GM18498 (cell line): Measurements from ENCODE around the gene ACTR2.

ENCODE experiments used
- ATAC-seq: cut with Tn5 transposase; IDR thresholded peaks from one replicate; pipeline ENCODE4 v1.9.1; 2021; ENCODE audit warnings: mild to moderate bottlenecking, moderate library complexity; ENCODE audit not compliant: unreplicated experiment

The ACTR2 gene

DNA sequence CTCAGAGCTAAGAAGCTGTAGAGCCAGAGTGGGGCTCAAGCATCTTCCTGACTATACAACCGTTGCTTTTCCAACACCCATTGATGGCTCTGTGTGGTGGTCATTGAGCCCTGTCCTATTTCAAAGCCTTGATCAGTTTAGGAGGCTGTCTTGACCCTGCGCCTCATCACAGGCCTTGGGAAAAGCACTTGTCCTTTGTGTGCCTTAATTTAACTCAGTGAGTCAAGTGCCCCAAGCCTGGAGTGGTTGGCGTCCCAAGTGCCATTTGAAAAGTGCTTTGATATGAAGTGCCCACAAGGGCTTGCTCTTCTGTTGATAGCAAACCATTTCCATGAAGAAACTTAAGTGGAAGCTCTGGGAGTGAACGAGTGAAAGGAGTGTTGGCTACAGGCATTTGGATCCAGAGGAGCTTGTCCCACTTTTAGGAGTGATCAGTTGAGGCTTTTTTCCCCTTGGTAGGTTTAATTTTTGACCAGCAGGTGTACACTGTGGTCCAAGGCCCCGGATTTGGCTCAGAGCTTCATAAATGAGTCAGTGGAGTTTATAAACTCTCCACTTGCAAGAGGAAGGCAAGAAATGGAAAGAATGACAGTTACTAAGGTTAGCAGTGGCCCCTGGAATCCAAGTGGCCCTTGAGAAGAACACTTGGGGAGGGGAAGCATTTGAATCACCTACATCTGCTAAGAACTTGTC is 50.3 kb downstream of the ACTR2 start:
- no peak for ATAC-seq

DNA sequence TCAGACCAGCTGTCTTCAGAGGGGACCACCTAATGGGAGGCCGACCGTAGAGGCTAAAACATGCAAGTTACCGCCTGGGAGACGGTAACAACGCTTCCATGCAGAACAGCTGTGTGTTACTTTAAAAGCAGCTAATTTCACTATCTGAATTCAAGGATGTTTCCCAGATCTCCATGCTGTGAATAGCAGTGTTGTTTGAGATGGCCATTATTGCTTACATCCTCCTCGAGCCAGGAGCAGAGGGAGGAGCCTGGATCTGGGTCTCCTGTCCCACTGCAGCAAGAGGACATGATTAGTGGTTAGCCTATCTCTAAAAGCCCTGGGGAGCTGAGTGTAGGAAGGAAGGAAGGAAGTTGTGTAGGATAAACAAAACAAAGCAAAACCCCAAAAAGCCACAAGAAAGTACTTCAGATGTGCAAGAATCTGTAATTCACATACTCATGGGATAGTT is 50.9 kb downstream of the ACTR2 start:
- ATAC-seq = no peak

DNA sequence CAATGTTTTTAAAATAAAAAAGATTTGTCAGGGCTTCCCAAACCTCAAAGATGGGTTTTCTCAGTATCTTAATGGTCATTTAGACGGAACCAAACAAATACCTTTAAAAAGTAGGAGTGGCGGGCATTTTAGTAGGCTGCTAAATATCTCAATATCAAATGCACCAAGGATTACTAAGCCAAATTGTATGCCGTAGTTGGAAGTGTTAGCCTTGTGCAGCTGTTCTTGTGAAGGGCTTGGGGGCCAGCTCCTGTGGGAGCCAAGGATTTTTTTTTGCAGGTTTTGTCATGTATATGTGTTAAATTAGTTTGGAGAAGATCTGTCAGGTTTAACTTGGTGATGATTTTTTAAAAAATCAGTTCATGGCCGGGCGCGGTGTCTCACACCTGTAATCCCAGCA is 52.1 kb downstream of the ACTR2 start:
- no peak for ATAC-seq

DNA sequence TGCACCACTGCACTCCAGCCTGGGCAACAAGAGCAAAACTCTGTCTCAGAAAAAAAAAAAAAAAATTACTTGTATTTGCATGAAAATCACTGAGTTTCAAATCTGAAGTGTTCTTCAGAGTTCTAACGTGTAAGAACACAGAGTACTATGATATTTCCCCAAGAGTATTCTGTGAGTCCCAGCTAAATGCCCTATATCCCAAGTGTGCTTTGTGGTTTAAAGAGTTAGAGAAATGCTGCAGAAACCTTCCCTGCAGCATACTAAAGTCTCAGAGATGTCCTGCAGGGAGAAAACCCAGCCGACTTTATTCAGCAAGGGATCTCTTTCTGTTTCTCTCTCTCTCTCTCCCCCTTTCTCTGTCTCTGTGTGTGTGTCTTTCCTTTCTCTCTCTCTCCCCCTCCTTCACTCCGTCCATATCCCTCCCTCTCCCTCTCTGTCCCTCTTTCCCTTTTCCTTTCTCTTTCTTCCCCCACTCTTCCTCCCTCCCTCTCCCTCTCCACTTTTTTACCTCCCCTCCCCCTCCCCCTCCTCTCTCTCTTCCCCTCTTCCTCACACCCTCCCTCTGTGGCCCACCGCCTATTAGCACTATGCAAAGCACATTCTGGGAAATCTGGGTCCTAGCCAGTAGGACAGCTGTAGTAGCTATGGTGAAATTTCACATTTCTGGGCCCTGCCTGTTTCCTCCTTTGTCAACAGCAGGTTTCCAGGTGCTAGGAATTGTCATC is 54.2 kb downstream of the ACTR2 start:
- ATAC-seq = no peak

DNA sequence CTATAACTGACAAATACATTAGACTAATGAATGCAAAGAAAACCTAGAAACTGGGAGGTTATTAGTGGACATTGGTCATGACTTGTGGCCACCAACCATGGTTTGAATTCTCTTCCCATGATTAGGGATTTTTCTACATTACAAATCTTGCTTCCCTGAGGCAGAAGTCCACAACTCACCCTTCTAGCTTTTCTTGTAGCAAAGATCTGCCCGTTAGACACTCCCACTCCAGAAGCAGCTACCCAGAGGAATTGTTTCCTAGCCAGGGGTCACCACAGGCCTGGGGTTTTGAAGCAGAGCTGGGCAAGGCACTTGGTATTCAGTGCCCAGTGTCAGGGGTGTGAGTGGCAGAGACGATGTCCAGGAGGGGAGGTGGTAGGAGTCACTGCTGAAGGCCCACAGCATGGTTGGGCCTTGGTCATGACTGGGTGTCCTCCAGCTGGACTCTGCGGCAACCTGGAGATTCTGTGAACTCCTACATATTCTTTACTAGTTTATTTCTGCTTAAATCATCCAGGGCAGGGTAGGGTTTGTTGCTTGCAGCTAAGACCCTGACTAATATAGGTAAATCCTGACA is 54.9 kb downstream of the ACTR2 start:
- ATAC-seq = no peak

DNA sequence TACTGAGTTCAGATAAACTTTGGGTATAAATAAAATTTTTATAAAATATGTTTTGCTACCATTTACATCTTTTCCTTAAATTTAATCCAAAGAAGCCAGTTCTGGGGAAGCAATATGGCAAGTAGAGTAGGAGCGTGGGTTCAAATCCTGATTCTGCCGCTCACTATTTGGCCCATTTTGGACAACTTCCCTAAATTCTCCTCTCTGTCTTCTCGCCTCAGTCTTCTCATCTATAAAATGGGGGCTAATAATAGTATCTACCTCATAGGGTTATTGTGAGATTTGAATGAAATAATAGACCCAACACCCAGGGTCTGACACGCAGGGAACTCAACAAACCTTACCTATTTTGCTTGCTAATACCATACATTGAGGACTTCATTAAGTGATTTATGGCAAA is 59.7 kb downstream of the ACTR2 start:
- no peak for ATAC-seq

DNA sequence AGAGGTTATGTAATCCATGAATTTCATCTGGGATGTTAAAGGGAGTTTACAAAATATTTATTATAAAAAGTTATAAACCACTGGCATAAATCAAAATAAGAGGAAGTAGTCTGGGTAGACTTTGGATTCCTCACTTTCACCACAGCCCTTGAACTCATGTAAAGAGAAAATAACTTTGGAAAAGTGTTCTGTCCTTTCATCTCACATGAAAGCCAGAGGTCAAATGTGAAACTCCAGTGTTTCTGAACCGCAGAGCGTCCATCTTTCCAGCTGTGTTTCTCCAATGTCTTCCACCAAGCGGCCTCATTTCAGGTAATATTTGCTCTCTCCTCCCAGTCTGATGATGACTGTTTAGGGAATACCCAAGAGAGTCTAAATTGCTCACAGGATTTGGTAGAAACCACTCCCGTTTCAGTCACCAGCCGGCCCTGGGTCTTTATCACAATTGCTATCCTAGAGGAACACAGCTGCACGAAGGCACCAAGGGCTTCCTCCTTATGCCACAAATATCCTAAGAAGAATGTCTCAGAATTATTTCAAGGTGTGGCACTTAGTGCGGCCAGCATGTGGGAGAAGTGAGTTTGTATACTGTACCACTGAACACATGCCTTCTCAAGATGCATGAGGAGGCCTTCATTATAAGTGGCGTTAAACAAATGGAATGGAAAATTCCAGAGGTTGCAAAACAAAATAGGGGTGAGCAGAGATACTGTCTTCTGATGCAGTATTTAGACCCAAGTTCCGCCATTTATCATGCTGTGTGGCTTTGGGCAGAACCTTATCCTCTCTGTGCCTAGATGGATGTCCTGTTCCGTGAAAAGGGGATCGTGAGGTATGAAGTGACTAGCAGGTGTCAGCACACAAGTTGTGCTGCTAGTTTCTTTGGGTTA is 63.8 kb downstream of the ACTR2 start:
- ATAC-seq = no peak

DNA sequence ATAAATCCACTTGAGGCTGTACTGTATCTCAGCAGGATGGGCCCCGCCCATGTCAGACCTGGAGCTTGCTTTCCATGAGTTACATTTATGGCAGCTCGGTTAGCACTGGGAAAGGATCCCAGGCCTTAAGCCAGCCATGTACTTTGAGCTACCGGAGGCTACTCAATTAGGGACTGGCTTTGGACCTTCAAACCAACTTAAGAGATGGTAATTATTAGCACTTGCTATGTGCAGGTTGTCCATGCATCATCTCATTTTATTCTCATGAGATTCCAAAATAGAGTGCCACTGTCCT is 64.4 kb downstream of the ACTR2 start:
- no peak for ATAC-seq

DNA sequence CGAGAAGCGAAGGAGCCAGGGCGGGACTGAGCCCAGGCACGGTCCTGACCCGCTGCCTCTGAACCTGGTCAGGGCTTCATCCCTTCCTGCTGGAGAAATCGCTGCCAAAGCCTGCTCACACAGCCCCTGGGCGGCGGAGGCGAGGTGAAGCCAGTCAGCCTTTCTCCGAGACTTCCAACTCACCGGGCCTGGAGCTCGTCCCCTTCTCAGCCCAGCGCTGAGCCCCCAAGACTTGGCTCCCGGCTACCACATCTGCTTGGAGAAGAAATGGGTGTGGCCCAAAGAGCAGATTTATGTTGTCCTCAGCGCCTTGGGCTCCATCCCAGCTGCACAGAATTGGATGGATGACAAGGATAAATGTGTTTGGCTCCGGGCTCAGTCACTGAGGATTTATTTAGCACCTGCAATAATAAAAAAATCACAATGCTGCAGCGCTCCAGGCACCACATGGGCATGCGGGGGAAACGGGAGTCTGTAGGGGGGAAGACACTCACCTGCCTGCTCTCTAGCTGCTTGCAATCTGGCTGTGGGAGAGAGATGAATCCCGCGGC is 64.9 kb downstream of the ACTR2 start:
- no peak for ATAC-seq

DNA sequence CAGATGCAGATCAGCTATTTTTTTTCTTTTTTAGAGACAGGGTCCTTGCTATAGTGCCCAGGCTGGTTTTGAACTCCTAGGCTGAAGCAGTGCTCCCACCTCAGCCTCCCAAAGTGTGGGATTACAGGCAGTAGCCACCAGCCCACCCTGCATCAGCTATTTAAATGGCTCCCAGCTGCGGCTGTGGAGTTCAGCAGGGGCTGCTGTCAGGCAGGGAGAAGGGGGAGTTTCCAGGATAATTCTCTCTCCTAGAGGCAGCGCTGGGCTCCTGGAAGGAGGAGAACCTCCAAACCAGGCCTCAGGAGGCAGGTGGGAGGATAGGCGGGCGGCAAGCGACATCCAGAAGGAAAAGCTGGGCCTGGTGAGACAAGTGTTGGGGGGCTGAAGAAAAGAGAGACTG is 65.7 kb downstream of the ACTR2 start:
- ATAC-seq = no peak

DNA sequence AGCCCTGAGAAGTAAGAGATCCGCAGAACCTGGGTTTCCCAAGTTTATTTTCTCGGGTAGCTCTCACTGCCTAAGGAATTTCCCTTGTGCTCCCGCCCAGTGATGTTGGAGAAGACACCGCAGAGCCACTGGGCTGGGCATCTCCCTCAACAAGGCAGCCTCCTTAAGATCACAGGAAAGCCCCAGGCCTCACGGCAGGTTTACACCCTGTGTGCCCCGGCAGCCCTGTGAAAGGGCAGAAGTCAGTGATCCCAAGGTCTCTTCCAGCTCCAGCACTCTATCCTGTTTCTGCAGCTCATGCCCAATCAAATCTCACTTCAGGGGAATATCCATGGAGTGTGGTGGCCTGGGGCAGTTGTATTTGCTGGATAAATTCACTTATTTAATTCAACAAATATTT is 66.5 kb downstream of the ACTR2 start:
- ATAC-seq = no peak

DNA sequence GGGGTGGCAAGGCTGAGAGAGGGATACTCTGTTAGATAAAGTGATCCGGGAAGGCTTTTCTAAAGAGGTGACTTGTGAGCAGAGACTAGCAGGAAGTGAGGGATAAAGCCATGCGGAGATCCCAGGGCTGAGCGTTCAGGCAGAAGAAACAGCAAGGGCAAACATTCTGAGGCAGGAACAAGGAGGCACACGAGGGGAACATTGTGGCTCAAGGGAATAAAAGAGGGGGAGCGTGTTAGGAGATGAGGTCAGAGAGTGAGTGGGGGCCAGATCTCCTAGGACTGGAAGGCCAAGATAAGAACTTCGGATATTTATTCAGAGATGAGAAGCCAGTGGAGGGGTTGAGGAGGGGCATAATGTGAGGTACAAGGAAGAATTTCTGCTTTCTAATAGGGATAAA is 67.1 kb downstream of the ACTR2 start:
- ATAC-seq = no peak

DNA sequence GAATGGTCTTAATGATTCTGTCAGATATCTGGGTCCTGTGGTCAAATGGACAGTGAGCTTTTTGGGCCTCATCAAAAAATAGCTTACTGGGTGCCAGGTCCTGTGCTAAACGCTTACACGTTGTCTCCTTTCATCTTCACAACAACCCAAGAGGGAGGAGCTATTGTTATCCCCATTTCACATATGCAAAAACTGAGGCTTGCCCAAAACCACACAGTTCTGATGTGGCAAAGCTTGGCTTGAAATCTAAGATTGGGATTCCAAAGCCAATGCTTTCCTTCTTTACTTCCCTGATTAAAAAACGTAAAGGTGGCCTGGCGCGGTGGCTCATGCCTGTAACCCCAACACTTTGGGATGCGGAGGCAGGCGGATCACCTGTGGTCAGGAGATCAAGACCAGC is 69.3 kb downstream of the ACTR2 start:
- no peak for ATAC-seq

DNA sequence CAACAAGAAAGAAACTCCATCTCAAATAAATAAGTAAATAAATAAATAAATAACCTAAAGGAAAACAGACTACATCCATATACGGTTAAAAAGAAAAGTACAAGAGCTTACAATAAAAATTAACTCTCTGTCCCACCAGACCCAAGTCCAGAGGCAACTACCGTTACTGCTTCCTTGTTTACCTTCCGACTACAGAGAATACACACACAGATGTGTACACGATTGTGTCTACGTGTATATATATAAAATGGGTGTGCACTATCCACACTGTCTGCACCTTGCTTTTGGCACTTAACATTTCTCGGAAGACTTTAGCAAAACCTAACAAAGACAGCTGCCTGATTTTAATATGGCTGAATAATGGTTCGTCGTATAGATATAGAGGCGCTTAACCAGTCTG is 69.9 kb downstream of the ACTR2 start:
- no peak for ATAC-seq

DNA sequence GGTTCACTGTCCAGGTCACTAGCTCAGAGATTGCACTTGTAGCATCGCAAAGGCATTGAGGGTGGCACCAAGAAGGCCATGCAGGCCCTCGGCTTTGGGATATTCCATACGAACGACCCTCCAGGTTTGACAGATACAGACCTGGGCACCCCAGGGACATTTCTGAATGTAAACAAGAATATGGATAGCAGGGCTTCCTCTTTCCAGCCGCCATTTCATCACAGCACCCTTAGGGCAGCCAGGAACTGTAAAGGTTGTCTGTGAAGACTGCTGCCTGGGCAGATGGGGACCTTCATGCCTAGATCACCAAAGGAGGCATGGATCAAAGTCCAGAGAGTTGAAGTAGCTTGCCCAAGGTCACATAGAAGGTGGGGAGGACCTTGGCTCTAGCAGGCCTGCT is 70.5 kb downstream of the ACTR2 start:
- no peak for ATAC-seq

DNA sequence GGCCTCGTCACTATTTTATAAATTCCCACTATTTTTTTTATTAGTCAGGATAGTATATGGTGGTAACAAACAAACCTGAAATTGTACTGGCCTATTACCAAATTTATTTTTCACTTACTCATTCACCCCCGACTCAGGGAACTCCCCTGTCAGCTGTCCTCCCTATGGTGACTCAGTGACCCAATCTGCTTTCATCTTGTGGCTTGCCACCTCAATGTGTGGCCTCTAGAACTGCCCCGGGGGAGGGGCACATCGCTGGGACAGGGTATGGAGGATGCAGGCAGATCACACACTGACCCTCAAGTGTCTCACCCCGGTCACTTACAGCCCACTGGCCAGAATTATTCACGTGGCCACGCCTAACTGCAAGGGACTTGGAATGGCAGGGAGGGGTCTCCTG is 71.6 kb downstream of the ACTR2 start:
- ATAC-seq = no peak

DNA sequence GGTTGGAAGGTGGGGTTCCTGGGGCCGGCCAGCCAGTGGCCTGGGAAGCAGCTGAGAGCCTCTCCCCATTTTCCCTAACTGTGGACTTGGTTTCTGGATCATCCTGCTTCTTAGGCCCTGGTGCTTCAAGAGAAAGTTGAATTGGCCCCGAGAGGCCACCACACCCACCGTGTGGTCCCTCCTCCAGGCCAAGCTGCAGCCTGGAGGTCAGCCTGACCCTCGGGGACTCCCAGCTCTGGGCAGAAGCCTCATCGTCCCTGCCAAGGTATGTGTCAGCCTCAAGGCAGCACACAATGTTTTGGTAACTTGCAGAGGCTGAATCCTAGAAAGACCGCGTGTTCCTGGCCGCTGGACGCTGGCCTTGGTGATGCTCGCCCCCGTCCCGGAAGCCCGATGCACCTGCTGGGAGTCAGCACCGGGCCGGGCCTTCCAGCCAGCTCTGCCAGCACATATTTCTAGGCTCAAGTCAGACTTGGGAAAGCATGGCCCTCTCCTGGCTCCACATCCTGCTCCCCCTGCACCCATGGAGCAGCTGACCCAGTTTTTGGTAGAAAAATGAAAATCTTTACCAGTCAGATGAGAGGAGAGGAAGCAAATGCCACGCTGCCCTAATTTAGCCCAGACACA is 72.6 kb downstream of the ACTR2 start:
- ATAC-seq = no peak

DNA sequence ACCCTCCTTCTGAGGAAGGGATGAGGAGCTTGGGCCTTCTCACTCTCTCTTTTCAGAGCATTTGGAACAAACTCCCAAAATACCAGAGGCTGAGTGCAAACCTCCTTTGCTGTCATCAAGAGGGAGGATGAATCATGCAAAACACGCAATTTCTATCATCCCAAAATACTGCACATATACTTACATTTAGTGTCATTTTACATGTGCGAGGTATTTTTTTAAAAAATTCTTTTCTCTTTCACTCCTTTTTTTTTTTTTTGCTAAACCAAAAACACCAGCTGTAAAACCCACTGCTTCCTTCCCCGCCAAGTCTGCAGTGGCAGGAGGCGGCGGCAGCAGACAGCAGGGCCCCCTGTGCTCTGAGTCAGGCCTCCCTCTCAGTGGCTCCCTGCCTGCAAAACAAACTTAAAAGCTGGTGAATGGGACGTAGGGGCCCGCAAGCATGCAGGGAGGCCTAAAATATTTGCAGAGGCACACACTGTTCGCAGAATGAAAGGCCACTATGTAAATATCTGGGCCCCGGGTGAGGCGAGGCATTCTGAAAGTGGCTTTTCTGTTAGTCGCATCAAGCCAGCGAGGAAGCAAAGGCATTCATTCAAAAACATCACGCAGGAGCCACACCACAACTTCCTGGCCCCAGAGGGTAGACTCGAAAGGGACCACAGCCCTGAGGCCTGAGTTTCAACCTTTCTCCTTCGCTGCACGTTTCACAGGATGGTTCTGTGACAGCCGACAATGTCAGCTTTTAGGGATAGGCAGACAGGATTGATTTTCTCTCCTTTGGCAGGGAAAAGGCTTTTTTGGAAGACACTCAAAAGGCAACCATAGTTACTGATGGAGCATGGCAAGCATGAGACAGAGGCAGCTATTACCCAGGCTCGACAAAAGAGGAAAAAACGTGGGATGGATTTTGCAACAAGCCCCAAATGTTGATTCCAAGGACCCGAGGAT is 73.4 kb downstream of the ACTR2 start:
- ATAC-seq = peak; percentile 93

DNA sequence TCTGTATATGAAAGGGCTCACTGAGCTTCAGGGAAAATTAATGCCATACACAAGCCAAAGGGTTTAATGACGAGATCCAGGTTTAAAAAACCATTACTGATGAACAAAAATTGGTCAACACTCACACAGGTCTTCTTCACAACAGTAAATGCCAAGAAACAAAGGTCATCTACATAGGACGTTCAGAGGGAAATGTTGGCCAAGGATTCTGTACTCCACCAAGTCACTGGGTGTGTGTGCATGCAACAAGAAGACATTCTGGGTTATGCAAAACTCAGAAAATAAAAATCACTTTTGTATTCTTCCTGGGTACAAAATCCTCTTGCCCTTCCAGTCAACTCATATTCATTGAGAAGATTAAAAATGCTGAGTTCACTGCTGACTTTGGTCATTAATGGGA is 78.3 kb downstream of the ACTR2 start:
- no peak for ATAC-seq

DNA sequence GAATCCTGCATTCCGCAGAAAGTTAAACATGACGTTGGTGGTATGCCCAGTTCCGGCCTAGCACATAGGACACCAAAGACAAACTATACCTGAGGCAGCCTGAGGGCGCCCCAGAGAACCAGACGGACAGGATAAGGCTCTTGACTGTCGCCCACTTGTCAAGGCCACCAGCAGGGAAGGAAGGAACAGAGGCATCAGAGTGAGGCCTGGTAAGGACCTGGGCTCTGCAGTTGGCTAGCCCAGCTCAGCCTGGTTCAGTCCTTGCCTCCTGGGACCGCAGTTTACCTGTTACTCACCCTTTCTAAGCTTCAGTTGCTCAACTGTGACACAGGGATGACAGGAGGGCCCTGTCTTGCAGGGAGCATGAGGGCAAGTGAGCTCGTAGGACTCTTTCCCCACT is 82.1 kb downstream of the ACTR2 start:
- ATAC-seq = no peak
